GM18499 (cell line): ENCODE measurements around the gene SFRP5.

Experiments
- ATAC-seq: cut with Tn5 transposase; IDR thresholded peaks from one replicate; pipeline ENCODE4 v1.9.1; 2021; ENCODE audit warnings: moderate number of reproducible peaks; ENCODE audit not compliant: insufficient read depth, unreplicated experiment

Gene SFRP5

GRCh38 chr10:97771913-97772823 is at the start of gene SFRP5:
SFRP5 (minus strand) TSS chr10:97771999; CDS start chr10:97771833, 166 bp downstream.
- ATAC-seq: no peak

- no peak for ATAC-seq
Measured at GRCh38 chr10:97820096-97820704, 48.4 kb upstream of the SFRP5 start.

GRCh38 chr10:97818572-97818971 is 46.8 kb upstream of the SFRP5 start:
- no peak for ATAC-seq

GRCh38 chr10:97816609-97817008 is 44.8 kb upstream of the SFRP5 start:
- ATAC-seq: no peak

- ATAC-seq: no peak
Measured at GRCh38 chr10:97814996-97815395, 43.2 kb upstream of the SFRP5 start.

- ATAC-seq: no peak
Measured at GRCh38 chr10:97813311-97813710, 41.5 kb upstream of the SFRP5 start.

GRCh38 chr10:97812696-97813095 is 40.9 kb upstream of the SFRP5 start:
- ATAC-seq: no peak

GRCh38 chr10:97811958-97812357 is 40.2 kb upstream of the SFRP5 start:
- ATAC-seq: no peak

- ATAC-seq: no peak
Measured at GRCh38 chr10:97810446-97810845, 38.6 kb upstream of the SFRP5 start.

- no peak for ATAC-seq
Measured at GRCh38 chr10:97805949-97806348, 34.1 kb upstream of the SFRP5 start.

- no peak for ATAC-seq
Measured at GRCh38 chr10:97805096-97805884, 33.5 kb upstream of the SFRP5 start.

GRCh38 chr10:97801422-97801821 is 29.6 kb upstream of the SFRP5 start:
- ATAC-seq: no peak

GRCh38 chr10:97800474-97800873 is 28.7 kb upstream of the SFRP5 start:
- ATAC-seq: no peak

- ATAC-seq: no peak
Measured at GRCh38 chr10:97798958-97799610, 27.3 kb upstream of the SFRP5 start.

GRCh38 chr10:97796651-97797050 is 24.9 kb upstream of the SFRP5 start:
- ATAC-seq: no peak

- ATAC-seq: no peak
Measured at GRCh38 chr10:97795886-97796285, 24.1 kb upstream of the SFRP5 start.

- no peak for ATAC-seq
Measured at GRCh38 chr10:97791824-97792721, 20.3 kb upstream of the SFRP5 start.

- ATAC-seq: no peak
Measured at GRCh38 chr10:97789770-97790397, 18.1 kb upstream of the SFRP5 start.
